Measurements from ENCODE around the gene NFIA.

GRCh38 chr1:61307422-61308142 lies 225.2 kb downstream of the NFIA start:
- TF ChIP-seq CTCF (conservative IDR thresholded peaks at IDR 0.05 in 1 of 2, IDR thresholded peaks at IDR 0.05 in 1 of 2; ENCODE audit: low read depth in 1 of 2, low read length in 2 of 2) (no peak), EZH2 (IDR thresholded peaks at IDR 0.05; ENCODE audit: low read length, missing control alignments) (no peak)

Data from fibroblast of lung (primary cell).